ENCODE results near the gene MIGA2.

The MIGA2 gene

GRCh38 chr9:129059796-129060785 is 23.7 kb downstream of the MIGA2 start:
- H3K27ac ChIP-seq = no peak overlapping the region
- TF ChIP-seq, protein P1, sequence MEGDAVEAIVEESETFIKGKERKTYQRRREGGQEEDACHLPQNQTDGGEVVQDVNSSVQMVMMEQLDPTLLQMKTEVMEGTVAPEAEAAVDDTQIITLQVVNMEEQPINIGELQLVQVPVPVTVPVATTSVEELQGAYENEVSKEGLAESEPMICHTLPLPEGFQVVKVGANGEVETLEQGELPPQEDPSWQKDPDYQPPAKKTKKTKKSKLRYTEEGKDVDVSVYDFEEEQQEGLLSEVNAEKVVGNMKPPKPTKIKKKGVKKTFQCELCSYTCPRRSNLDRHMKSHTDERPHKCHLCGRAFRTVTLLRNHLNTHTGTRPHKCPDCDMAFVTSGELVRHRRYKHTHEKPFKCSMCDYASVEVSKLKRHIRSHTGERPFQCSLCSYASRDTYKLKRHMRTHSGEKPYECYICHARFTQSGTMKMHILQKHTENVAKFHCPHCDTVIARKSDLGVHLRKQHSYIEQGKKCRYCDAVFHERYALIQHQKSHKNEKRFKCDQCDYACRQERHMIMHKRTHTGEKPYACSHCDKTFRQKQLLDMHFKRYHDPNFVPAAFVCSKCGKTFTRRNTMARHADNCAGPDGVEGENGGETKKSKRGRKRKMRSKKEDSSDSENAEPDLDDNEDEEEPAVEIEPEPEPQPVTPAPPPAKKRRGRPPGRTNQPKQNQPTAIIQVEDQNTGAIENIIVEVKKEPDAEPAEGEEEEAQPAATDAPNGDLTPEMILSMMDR (IDR thresholded peaks at IDR 0.05) = no peak
- TF ChIP-seq ZFX (IDR thresholded peaks at IDR 0.05; ENCODE audit: borderline replicate concordance) = no peak

DNA sequence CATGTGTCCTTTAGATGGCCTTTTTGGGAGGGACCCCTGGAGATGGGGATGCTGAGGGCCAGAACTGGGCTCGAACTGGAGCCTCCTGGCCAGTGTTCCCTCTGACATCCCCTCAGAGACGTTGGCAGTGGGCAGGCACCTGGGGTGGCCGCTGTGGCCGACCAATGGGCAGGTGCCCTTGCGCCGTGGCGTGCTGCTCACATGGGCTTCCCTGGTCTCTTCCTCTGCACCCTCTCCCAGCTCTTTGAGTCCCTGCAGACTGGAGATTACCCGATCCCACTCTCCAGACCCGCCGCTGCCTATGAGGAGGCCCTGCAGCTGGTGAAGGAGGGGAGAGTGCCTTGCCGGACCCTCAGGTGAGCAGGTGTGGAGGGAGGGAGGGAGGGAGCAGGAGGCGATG is 24.6 kb downstream of the MIGA2 start:
- TF ChIP-seq, protein P1 (IDR thresholded peaks at IDR 0.05) = no peak
- TF ChIP-seq ZFX (IDR thresholded peaks at IDR 0.05; ENCODE audit: borderline replicate concordance) = no peak

DNA sequence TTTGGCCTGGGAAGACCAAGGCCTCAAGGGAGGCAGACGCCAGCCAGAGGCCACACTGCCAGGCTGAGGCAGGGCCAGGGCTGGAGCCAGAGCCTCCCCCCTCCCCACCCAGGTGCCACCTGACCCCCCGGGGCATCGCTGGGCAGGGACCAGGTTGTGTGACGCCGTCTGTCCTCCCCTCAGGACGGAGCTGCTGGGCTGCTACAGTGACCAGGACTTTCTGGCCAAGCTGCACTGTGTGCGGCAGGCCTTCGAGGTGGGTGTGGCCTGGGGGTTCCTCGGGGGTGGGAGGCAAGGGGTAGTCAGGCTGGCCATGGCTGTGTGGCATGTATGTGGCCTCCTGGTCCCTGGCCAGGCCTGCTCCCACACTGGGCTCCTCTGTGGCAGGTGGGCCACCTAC is 26.6 kb downstream of the MIGA2 start:
- H3K27ac ChIP-seq = no peak overlapping the region
- no peak for TF ChIP-seq ZFX (IDR thresholded peaks at IDR 0.05; ENCODE audit: borderline replicate concordance)
- TF ChIP-seq, protein P1 (IDR thresholded peaks at IDR 0.05) = no peak

More for the DNA sequence above, 24.6 kb downstream of the MIGA2 start:
- no peak overlapping the region for H3K27ac ChIP-seq

- H3K27ac ChIP-seq = no peak overlapping the region
- no peak for TF ChIP-seq ZFX (IDR thresholded peaks at IDR 0.05; ENCODE audit: borderline replicate concordance)
- TF ChIP-seq, protein P1 (IDR thresholded peaks at IDR 0.05) = no peak
These were observed 28.1 kb downstream of the MIGA2 start for GRCh38 chr9:129064499-129064908.

DNA sequence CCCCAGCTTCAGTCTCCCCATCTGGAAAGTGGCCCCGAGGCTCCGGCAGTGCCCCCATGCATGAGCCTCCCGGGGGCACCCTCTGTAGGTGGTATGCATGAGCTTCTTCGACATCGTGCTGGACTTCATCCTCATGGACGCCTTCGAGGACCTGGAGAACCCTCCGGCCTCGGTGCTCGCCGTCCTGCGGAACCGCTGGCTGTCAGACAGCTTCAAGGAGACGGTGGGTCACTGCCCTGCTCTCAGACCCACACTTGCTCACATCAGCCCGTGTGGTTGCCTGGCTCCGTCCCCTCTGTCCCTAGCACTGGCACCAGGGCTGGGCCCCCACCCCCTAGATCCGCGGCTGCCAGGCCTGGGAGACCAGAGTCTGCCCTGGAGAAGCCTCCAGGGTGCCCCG is 31.7 kb downstream of the MIGA2 start:
- H3K27ac ChIP-seq = no peak overlapping the region
- TF ChIP-seq ZFX (IDR thresholded peaks at IDR 0.05; ENCODE audit: borderline replicate concordance) = no peak
- TF ChIP-seq, protein P1 (IDR thresholded peaks at IDR 0.05) = no peak

DNA sequence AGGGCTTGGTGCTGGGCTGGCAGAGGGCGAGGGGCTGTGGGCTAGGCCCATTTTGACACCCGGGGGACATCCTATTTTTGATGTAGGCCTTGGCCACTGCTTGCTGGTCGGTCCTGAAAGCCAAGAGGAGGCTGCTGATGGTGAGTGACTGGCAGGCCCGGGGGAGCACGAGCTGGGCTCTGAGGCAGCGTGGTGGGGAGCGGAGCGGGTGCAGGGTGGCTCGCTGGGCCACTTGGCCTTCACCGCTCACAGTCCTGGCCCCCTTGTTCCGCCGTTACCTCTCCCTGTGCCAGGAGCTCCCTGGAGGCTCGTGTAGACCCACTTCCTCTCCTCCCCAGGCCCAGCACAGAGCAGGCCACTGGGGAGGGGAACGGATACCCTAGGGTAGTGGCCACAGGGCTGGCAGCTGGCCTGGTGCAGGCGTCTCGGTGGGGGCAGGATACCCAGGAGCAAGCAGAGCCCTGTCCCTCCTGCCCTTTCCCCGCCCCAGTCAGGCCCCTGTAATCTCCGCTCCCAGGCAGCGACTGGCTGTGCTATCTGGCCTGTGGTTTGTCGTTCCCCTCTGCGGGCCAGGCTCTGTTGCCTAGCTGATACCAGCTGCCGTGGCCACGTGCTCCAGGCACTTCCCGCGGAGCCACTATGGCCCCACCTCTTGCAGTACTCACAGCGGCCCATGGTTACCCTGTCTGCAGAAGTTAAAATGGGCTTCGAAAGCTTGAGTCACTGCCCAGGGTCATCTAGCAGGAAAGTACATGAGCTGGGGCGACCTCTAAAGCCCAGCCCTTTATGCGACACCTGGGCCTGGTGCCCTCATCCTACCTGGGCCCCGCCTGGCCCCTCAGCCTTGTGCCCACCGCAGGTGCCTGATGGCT is 32.8 kb downstream of the MIGA2 start:
- H3K27ac ChIP-seq = no peak overlapping the region
- TF ChIP-seq ZFX (IDR thresholded peaks at IDR 0.05; ENCODE audit: borderline replicate concordance) = no peak

DNA sequence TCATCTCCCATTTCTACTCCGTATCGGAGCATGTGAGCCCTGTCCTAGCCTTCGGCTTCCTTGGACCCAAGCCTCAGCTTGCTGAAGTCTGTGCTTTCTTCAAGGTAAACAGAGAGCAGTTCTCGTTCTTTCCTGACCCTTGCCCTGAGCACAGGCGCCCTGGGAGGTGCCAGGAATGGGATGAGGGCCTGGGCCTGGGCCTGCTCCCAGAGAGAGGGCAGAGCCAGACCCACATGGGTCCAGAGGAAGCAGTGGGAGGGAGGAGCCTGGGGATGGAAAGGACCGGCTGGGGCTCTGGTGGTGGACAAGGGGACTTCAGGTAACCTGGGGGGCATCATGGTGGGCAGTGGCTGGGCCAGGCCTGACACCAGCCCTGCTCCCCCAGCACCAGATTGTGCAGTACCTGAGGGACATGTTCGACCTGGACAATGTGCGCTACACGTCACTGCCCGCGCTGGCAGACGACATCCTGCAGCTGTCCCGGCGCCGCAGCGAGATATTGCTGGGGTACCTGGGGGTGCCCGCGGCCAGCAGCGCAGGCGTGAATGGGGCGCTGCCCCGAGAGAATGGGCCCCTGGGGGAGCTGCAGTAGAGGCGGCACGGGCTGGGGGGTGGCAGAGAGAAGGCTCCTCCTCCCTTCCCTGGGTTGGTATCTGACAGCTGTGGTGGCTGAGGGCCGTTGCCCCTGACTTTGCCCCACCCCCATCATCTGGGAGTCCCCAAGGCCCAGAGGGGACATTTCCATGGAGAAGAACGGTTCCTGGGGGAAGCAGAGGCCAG is 33.6 kb downstream of the MIGA2 start:
- no peak overlapping the region for H3K27ac ChIP-seq

More for the DNA sequence above, 33.6 kb downstream of the MIGA2 start:
- TF ChIP-seq, protein P1 (IDR thresholded peaks at IDR 0.05) = no peak
- TF ChIP-seq ZFX (IDR thresholded peaks at IDR 0.05; ENCODE audit: borderline replicate concordance) = no peak

Data from 22Rv1 (cell line).